HG02623 (cell line): Measurements from ENCODE around the gene HDAC9.
"Not testable (repeated sequence)": the region's sequence is repeated elsewhere in the genome, so short reads cannot be mapped to it uniquely, and the experiment has no call there.

ENCODE experiments used
- ATAC-seq: cut with Tn5 transposase; IDR thresholded peaks from one replicate; pipeline ENCODE4 v1.9.1; 2021; ENCODE audit warnings: moderate library complexity; ENCODE audit not compliant: unreplicated experiment

The HDAC9 gene

GRCh38 chr7:18702071-18702829 lies 206.7 kb downstream of the HDAC9 start:
- ATAC-seq: no peak

DNA sequence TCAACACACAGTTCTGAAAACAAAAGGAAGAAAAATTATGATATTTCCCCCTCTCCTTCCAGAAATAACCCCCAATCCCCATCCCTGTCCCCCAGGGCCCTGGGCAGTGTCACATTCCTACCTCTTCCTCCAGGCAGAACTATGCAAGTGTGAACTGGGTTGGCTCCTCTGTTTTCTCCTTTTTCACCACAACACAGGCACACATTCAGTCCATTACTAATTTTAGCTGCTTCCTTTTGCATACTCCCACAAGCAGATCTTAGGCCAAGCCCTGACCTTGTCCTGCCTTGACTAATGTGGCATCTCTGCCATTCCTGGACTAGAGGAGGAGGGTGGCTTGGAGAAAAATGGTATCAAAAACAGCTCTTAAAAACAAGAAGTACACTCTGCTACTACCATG lies 208.1 kb downstream of the HDAC9 start:
- ATAC-seq: no peak

DNA sequence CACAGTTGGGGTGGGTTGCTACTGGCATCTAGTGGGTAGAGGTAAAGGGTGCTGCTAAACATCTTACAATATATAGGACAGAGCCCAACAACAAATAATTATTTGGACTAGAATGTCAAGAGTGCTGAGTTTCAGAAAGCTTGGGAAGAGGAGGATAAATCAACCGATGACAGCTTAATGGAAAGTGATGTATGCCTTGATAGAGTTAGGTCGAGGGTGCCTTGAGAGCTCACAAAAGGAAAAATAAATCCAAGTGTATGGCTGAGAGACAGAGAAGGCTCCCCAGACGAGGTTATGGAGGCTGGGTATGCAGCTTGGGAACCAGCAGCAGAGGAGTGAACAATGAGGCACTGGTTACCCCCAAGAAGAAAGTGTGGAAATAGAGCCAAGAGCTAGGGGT lies 211.1 kb downstream of the HDAC9 start:
- no peak for ATAC-seq

- no peak for ATAC-seq
Measured at GRCh38 chr7:18708204-18708603, 212.7 kb downstream of the HDAC9 start.

GRCh38 chr7:18715988-18716387 lies 220.4 kb downstream of the HDAC9 start:
- ATAC-seq: no peak

GRCh38 chr7:18721429-18721828 lies 225.9 kb downstream of the HDAC9 start:
- no peak for ATAC-seq

DNA sequence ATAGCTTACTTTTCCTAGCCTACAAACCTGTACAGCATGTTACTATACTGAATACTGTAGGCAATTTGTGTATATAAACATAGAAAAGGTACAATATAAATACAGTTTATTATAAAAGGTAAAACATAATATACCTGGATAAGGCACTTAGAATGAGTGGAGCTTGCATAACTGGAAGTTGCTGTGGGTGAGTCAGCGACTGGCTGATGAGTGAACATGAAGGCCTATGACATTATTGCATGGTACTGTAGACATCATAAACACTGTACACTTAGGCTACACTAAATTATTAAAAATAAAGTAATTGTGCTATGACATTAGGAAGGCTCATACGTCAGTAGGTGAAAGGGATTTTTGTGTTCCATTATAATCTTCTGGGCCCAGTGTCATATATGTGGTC lies 228.8 kb downstream of the HDAC9 start:
- no peak for ATAC-seq

DNA sequence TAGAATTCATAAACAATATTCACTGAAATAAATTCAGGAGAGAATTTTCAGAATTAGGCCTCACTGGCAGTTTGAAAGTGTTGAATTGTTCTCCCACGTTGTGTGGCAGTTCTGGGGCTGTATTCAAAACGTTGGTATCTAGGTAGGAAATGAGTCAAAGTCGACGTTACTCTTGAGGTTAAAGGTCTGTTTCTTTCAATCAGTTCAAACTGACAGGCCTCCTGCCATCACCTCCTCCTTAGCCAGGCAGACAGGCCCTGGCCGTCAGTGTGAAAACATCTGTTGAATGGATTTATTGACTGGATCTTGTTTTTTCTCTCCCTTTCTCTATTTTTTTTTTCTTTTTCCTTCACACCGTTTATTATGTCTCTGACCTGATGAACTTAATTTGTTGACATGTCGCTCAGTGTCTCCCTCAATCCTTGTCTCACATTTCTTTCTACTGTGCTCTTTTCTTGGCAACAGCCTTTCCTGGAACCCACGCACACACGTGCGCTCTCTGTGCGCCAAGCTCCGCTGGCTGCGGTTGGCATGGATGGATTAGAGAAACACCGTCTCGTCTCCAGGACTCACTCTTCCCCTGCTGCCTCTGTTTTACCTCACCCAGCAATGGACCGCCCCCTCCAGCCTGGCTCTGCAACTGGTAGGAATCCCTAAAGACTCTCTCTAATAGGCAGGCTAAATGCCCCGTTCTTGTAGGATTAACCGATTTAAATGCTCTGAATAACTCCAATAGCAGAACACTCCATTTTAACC lies 231.7 kb downstream of the HDAC9 start:
- no peak for ATAC-seq

DNA sequence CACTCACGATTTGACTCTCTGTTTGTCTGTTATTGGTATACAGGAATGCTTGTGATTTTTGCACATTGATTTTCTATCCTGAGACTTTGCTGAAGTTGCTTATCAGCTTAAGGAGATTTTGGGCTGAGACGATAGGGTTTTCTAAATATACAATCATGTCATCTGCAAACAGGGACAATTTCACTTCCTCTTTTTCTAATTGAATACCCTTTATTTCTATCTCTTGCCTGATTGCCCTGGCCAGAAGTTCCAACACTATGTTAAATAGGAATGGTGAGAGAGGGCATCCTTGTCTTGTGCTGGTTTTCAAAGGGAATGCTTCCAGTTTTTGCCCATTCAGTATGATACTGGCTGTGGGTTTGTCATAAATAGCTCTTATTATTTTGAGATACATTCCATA lies 240.5 kb downstream of the HDAC9 start:
- ATAC-seq: not testable (repeated sequence)

- ATAC-seq: no peak
Measured at GRCh38 chr7:18740579-18740988, 245.0 kb downstream of the HDAC9 start.

DNA sequence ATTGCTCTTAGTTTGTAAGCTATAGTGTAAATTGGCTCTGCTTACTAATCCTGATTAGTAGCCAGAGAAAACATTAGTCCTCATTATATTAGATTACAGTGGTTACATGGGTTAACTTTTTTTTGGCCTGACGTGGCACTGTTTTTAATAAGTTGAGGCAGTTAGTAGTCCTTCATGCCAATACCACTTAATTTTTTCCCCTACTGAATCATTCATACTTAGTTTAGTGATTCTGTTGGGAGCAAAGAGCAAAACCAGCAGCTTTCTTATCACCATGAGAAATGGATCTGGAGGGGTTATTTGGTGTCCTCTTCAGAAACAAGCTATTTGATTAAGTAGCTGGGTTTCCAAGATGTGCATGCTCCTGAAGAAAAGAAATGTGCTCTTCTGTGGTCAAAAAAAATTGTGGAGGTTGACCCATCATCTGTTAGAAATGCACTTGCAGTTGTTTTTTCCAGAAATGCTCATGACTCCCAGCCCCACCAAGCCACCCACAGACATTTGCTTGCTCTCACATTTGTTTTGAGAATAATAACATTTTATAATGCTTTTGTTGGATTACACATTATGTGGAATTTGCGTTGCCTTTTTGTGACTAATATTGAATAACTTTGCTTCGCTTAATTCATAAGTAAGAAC lies 258.5 kb downstream of the HDAC9 start:
- no peak for ATAC-seq

- ATAC-seq: no peak
Measured at GRCh38 chr7:18754766-18755165, 259.2 kb downstream of the HDAC9 start.

DNA sequence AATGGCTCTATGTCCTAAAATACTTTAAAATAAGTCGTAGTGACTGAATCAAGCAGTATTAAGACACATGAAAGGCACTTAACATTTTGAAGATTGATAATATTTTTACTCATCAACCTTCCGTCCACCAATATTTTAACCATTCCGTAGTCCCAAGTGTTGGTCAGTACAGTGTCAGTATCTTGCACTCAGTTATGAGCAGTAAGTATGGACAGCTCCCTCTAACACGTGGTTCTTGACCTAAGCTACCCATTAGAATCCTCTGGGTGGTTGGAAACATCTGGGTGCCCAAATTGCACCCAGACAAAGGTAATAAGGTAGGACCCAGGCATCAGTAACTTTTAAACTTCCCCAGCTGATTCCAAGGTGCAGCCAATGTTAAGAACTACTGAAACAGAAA lies 260.2 kb downstream of the HDAC9 start:
- no peak for ATAC-seq

DNA sequence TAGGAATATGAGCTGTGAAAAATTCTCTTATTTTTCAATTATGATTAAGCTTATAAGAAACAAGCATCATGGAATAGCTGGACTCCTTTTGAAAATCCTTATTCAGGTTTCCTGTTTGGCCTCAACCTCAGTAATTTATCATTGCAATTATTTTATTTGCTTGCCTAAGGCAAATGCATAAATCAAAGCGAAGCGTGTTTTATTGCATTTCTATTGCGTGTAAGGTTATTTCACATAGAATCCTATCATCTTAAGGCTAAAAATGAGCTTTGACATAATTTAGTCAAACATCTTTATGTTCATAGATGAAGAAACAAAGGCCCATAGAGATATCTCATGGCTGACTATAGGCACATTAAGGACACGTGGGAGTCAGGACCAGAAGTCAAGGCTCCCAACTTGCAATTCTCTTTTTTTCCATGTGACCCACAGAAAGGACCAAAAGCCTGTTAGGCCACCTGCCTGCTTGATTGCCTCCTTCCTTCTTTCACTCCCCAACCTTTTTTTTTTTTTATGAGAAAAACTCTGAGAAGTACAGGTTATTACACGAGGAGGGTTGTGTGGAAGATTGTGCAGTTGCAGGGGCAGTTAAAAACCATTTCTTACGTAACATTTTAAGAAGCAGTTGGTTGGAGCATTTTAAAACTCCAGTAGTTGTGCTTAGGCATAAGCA lies 261.0 kb downstream of the HDAC9 start:
- no peak for ATAC-seq

- no peak for ATAC-seq
Measured at GRCh38 chr7:18760046-18760445, 264.5 kb downstream of the HDAC9 start.

DNA sequence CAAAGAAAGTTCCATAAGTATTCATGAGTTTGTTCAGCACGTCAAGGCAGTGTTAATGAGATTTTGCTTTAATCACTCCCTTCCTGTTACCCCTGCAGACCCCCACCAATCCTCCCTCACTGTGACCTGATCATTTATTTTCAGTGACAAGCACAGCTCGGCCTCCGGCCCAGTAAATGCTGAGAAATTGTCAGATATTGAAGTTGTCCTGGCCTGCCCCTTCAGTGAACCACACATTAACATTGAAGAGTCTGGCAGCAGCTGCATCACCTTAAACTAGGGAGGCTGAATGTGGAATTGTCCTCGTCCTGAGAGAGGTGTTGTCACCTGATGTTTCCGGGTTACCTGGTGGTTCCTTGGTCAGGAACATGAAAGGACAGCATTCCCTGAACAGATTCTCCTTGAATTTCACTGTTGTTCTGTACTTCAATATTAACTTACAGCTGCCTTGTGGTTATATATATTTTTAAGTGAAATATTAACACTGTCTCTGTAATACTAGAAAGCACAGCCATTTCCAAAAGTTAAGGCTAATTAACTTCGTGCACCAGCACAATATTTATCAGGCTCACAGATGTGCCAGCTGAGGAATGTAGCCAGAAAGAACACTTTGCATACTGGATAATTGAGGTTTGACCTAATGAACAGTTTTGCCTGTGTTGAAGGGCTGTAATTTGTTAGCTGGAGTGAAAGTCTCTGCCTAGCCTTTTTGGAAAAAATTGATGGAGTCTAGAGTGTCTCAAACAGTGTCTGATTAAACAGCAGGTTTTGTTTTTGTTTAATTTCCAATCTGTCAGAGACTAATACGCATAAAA lies 265.3 kb downstream of the HDAC9 start:
- ATAC-seq: no peak

- ATAC-seq: no peak
Measured at GRCh38 chr7:18762189-18762588, 266.6 kb downstream of the HDAC9 start.

DNA sequence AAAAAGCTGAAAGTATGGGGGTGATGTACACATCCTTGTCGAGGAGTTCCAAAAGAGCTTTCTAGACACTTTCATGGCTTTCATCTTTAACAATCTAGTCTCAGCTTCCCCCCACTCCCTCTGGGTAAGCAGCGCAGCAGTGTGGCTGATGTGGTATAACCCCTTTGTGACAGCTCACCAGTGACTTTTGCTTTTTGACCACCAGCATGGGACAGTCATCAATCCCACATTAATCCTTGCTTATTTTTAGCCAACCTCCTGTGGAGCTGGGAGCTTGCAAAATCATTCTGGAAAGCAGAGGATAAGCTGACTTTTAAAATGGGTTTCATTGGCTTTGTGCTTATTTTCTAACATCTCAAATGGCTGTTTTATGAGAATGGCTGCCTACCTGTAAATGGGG lies 272.7 kb downstream of the HDAC9 start:
- ATAC-seq: no peak

- no peak for ATAC-seq
Measured at GRCh38 chr7:18770154-18770811, 274.7 kb downstream of the HDAC9 start.

GRCh38 chr7:18770822-18771221 lies 275.3 kb downstream of the HDAC9 start:
- ATAC-seq: no peak
